SHP77 treated with DMSO at 0.1 percent for 48 hours (cell line): Measurements from ENCODE around the gene ALDH6A1.
"Not testable (repeated sequence)": the region's sequence is repeated elsewhere in the genome, so short reads cannot be mapped to it uniquely, and the experiment has no call there.

Experiments
- DNase-seq: peaks from one replicate; lab custom pipeline; 2025; lab: John Stamatoyannopoulos, UW

ALDH6A1 gene

GRCh38 chr14:74084277-74085046 is at the start of gene ALDH6A1, which contains the start of gene LIN52:
ALDH6A1 (minus strand) TSS chr14:74084453; CDS start chr14:74084394, 59 bp downstream.
LIN52 (plus strand) TSS chr14:74084956; CDS start chr14:74084975, 19 bp downstream.
- peak; percentile 99 for DNase-seq

- no peak for DNase-seq
Observed at GRCh38 chr14:74127634-74128033, 43.4 kb upstream of the ALDH6A1 start.

- no peak for DNase-seq
Observed at GRCh38 chr14:74126315-74127013, 42.2 kb upstream of the ALDH6A1 start.

GRCh38 chr14:74125487-74125886 is 41.2 kb upstream of the ALDH6A1 start:
- not testable (repeated sequence) for DNase-seq

GRCh38 chr14:74111395-74112216 is 27.4 kb upstream of the ALDH6A1 start:
- not testable (repeated sequence) for DNase-seq

GRCh38 chr14:74109369-74109768 is 25.1 kb upstream of the ALDH6A1 start:
- DNase-seq: no peak

- no peak for DNase-seq
Observed at GRCh38 chr14:74105381-74105780, 21.1 kb upstream of the ALDH6A1 start.

GRCh38 chr14:74089251-74090020 is 5.2 kb upstream of the ALDH6A1 start:
- DNase-seq: no peak

GRCh38 chr14:74085828-74086227 is 1.6 kb upstream of the ALDH6A1 start:
- DNase-seq: no peak

- DNase-seq: no peak
Observed at GRCh38 chr14:74085047-74085637, 889 bp upstream of the ALDH6A1 start.

- DNase-seq: no peak
Observed at GRCh38 chr14:74083784-74084276, 423 bp downstream of the ALDH6A1 start.

GRCh38 chr14:74083161-74083560 is 1.1 kb downstream of the ALDH6A1 start:
- DNase-seq: no peak

GRCh38 chr14:74081491-74081890 is 2.8 kb downstream of the ALDH6A1 start:
- DNase-seq: no peak

- no peak for DNase-seq
Observed at GRCh38 chr14:74080820-74081460, 3.3 kb downstream of the ALDH6A1 start.

GRCh38 chr14:74077401-74077800 is 6.9 kb downstream of the ALDH6A1 start:
- DNase-seq: no peak

- no peak for DNase-seq
Observed at GRCh38 chr14:74065746-74066575, 18.3 kb downstream of the ALDH6A1 start.

GRCh38 chr14:74064883-74065282 is 19.4 kb downstream of the ALDH6A1 start:
- DNase-seq: no peak

- DNase-seq: no peak
Observed at GRCh38 chr14:74064426-74064825, 19.8 kb downstream of the ALDH6A1 start.

- DNase-seq: no peak
Observed at GRCh38 chr14:74062809-74063150, 21.5 kb downstream of the ALDH6A1 start.
